Gastrocnemius medialis (tissue), 4 donors: ENCODE measurements around the gene GGA1.

Experiments used
- POLR2A ChIP-seq, 2 donors: fragments of 450-650 bp; IDR thresholded peaks; one replicate each; pipeline ENCODE4 v1.6.1; 2017; ENCODE audit warnings: antibody characterized with exemption in 2 of 2, mild to moderate bottlenecking in 2 of 2, moderate library complexity in 2 of 2
- TF ChIP-seq, protein P1 (sequence below), 5 experiments: fragments of 450-650 bp in 3 of 5; fragments of 200-600 bp in 2 of 5; sonication (generic) in 2 of 5; IDR thresholded peaks in 4 of 5; conservative IDR thresholded peaks in 1 of 5; 1 replicate in 4 of 5; 2 replicates in 1 of 5; pipeline ENCODE4 v1.5.1; 2016 to 2019; ENCODE audit warnings: antibody characterized with exemption in 5 of 5, mild to moderate bottlenecking in 3 of 5, moderate library complexity in 3 of 5

GRCh38 chr22:37562049-37562875 lies 46.4 kb upstream of the GGA1 start:
- TF ChIP-seq, protein P1, sequence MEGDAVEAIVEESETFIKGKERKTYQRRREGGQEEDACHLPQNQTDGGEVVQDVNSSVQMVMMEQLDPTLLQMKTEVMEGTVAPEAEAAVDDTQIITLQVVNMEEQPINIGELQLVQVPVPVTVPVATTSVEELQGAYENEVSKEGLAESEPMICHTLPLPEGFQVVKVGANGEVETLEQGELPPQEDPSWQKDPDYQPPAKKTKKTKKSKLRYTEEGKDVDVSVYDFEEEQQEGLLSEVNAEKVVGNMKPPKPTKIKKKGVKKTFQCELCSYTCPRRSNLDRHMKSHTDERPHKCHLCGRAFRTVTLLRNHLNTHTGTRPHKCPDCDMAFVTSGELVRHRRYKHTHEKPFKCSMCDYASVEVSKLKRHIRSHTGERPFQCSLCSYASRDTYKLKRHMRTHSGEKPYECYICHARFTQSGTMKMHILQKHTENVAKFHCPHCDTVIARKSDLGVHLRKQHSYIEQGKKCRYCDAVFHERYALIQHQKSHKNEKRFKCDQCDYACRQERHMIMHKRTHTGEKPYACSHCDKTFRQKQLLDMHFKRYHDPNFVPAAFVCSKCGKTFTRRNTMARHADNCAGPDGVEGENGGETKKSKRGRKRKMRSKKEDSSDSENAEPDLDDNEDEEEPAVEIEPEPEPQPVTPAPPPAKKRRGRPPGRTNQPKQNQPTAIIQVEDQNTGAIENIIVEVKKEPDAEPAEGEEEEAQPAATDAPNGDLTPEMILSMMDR (IDR thresholded peaks at IDR 0.05 in 4 of 5, conservative IDR thresholded peaks at IDR 0.05 in 1 of 5), result peak in 1 of 5 experiments; percentile 5
- TF ChIP-seq POLR2A (IDR thresholded peaks at IDR 0.05), result no peak
